ENCODE measurements around the gene SRD5A1. TPM values are rescaled to one million over a fixed set of nuclear protein-coding genes. Genes with fewer than 3 reads are reported as not detected.

The SRD5A1 gene
- total RNA-seq, 1 experiment from 2014 or later, result 52.3 TPM

GRCh38 chr5:6615034-6615815 is 18.0 kb upstream of the SRD5A1 start:
- Histone ChIP-seq H3K4me1 (replicated peaks; ENCODE audit: insufficient read depth) (no peaks in the 10 kb centered on the region), H4K20me1 (ENCODE audit: insufficient read depth) (peaks cover 96% of the 10 kb centered on the region), H3K9me2 (ENCODE audit: insufficient read depth) (no peaks in the 10 kb centered on the region), H3K79me2 (ENCODE audit: low read depth) (peaks cover 58% of the 10 kb centered on the region), H2AFZ (no peak overlapping the region), H3K4me2 (no peak overlapping the region), H3F3A (ENCODE audit: insufficient read depth, low read depth) (peaks cover 13% of the 10 kb centered on the region), H3K36me3 (ENCODE audit: low read depth) (peaks cover 80% of the 10 kb centered on the region), H3K27me3 (ENCODE audit: insufficient read depth, low read depth) (no peaks in the 10 kb centered on the region), H3K27ac (no peak overlapping the region), H3K9me3 (ENCODE audit: insufficient read depth, low read depth) (no peaks in the 10 kb centered on the region), H3K4me3 (no peak overlapping the region)
- POLR2A ChIA-PET (ENCODE audit: unreplicated experiment), result no interaction called here
- TF ChIP-seq EZH2 (IDR thresholded peaks at IDR 0.05; ENCODE audit: low read depth), result no peak
- TF ChIP-seq CTCF (conservative IDR thresholded peaks at IDR 0.05), result no peak
- intact Hi-C loops (cut with micrococcal nuclease; ENCODE audit: unreplicated experiment), result no loop called here
- CTCF ChIA-PET, result no interaction called here
- DNase-seq, result no peak
- no TSS peak for BruUV-seq (replicated peaks)

DNA sequence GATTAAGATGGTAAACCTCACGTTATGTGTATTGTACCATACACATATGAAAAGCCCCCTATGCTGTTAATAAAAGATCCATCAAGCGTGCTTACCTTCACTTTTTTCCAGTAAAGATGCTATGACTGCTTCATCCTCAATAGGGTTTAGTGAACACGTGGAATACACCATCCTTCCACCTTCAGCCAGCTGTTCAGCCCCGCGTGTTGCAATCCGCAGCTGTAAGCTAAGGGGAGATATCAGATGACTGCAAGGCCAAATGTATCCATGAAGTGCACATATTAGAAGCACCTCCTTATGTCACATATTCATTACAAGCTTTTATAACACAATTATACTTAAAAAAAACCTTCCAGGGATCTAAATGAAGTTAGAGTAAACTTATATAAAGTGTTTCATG is 16.6 kb upstream of the SRD5A1 start:
- Histone ChIP-seq H3K79me2 (ENCODE audit: low read depth) (peaks cover 66% of the 10 kb centered on the region), H3K9me2 (ENCODE audit: insufficient read depth) (no peaks in the 10 kb centered on the region), H3K27me3 (ENCODE audit: insufficient read depth, low read depth) (no peaks in the 10 kb centered on the region), H3K4me3 (no peak overlapping the region), H3K4me1 (replicated peaks; ENCODE audit: insufficient read depth) (no peaks in the 10 kb centered on the region), H3F3A (ENCODE audit: insufficient read depth, low read depth) (peaks cover 13% of the 10 kb centered on the region), H3K27ac (no peak overlapping the region), H3K4me2 (no peak overlapping the region), H4K20me1 (ENCODE audit: insufficient read depth) (peaks cover 91% of the 10 kb centered on the region), H3K9me3 (ENCODE audit: insufficient read depth, low read depth) (no peaks in the 10 kb centered on the region), H2AFZ (no peak overlapping the region), H3K36me3 (ENCODE audit: low read depth) (peaks cover 77% of the 10 kb centered on the region)
- BruUV-seq (replicated peaks), result no TSS peak
- CTCF ChIA-PET, result interaction anchor here (0.6 kb wide), 1 partner anchor 1122 kb away, joined by 3 read pairs; no protein-coding TSS in a partner anchor
- DNase-seq, result no peak
- POLR2A ChIA-PET (ENCODE audit: unreplicated experiment), result interaction anchor here (0.7 kb wide), 1 partner anchor 1142 kb away, joined by 3 read pairs; no protein-coding TSS in a partner anchor
- TF ChIP-seq EZH2 (IDR thresholded peaks at IDR 0.05; ENCODE audit: low read depth), result no peak
- intact Hi-C loops (cut with micrococcal nuclease; ENCODE audit: unreplicated experiment), result no loop called here

- Histone ChIP-seq H3K9me2 (ENCODE audit: insufficient read depth) (no peaks in the 10 kb centered on the region), H3K27ac (no peak overlapping the region), H3K36me3 (ENCODE audit: low read depth) (peaks cover 91% of the 10 kb centered on the region), H3F3A (ENCODE audit: insufficient read depth, low read depth) (peaks cover 25% of the 10 kb centered on the region), H3K4me3 (no peak overlapping the region), H3K4me2 (no peak overlapping the region), H3K27me3 (ENCODE audit: insufficient read depth, low read depth) (no peaks in the 10 kb centered on the region), H4K20me1 (ENCODE audit: insufficient read depth) (peaks cover 69% of the 10 kb centered on the region), H3K9me3 (ENCODE audit: insufficient read depth, low read depth) (no peaks in the 10 kb centered on the region), H3K79me2 (ENCODE audit: low read depth) (peaks cover 81% of the 10 kb centered on the region), H3K4me1 (replicated peaks; ENCODE audit: insufficient read depth) (no peaks in the 10 kb centered on the region), H2AFZ (no peak overlapping the region)
- no peak for TF ChIP-seq CTCF (conservative IDR thresholded peaks at IDR 0.05)
- no peak for DNase-seq
- ChIA-PET CTCF (interaction anchor here (0.7 kb wide), 1 partner anchor 146 kb away, joined by 8 read pairs; no protein-coding TSS in a partner anchor), POLR2A (ENCODE audit: unreplicated experiment) (no interaction called here)
- no TSS peak for BruUV-seq (replicated peaks)
- intact Hi-C loops (cut with micrococcal nuclease; ENCODE audit: unreplicated experiment), result no loop called here
Measured at GRCh38 chr5:6623228-6623627, 10.0 kb upstream of the SRD5A1 start.
